SIG-M5 (cell line): ENCODE results near the gene RTTN.

Experiments
- DNase-seq: peaks from one replicate; lab custom pipeline; 2025; lab: John Stamatoyannopoulos, UW

Gene RTTN

GRCh38 chr18:70074116-70074515, 131.4 kb downstream of the RTTN start:
- no peak for DNase-seq

GRCh38 chr18:70073432-70073831, 132.1 kb downstream of the RTTN start:
- DNase-seq = no peak

GRCh38 chr18:70072678-70073077, 132.8 kb downstream of the RTTN start:
- DNase-seq = no peak

- no peak for DNase-seq
These were observed 135.5 kb downstream of the RTTN start for GRCh38 chr18:70069965-70070364.

- DNase-seq = no peak
These were observed 136.1 kb downstream of the RTTN start for GRCh38 chr18:70069382-70069781.

GRCh38 chr18:70068981-70069380, 136.5 kb downstream of the RTTN start:
- no peak for DNase-seq

GRCh38 chr18:70059684-70060083, 145.8 kb downstream of the RTTN start:
- no peak for DNase-seq

GRCh38 chr18:70058916-70059315, 146.6 kb downstream of the RTTN start:
- DNase-seq = no peak

GRCh38 chr18:70047931-70048603, 157.4 kb downstream of the RTTN start:
- no peak for DNase-seq

GRCh38 chr18:70046796-70047195, 158.7 kb downstream of the RTTN start:
- DNase-seq = no peak

GRCh38 chr18:70046207-70046606, 159.3 kb downstream of the RTTN start:
- no peak for DNase-seq

- DNase-seq = no peak
These were observed 160.9 kb downstream of the RTTN start for GRCh38 chr18:70044632-70045031.

- DNase-seq = no peak
These were observed 163.9 kb downstream of the RTTN start for GRCh38 chr18:70041459-70042050.

GRCh38 chr18:70039186-70039585, 166.3 kb downstream of the RTTN start:
- DNase-seq = no peak

- DNase-seq = no peak
These were observed 167.9 kb downstream of the RTTN start for GRCh38 chr18:70037431-70038061.

- DNase-seq = no peak
These were observed 168.6 kb downstream of the RTTN start for GRCh38 chr18:70036771-70037347.

GRCh38 chr18:70036168-70036567, 169.3 kb downstream of the RTTN start:
- no peak for DNase-seq

GRCh38 chr18:70031221-70031620, 174.3 kb downstream of the RTTN start:
- no peak for DNase-seq

GRCh38 chr18:70030728-70031127, 174.8 kb downstream of the RTTN start:
- DNase-seq = no peak

GRCh38 chr18:70029163-70029562, 176.3 kb downstream of the RTTN start:
- no peak for DNase-seq

GRCh38 chr18:70028734-70029133, 176.8 kb downstream of the RTTN start:
- no peak for DNase-seq

GRCh38 chr18:70028084-70028483, 177.4 kb downstream of the RTTN start:
- no peak for DNase-seq

GRCh38 chr18:70025580-70025979, 179.9 kb downstream of the RTTN start:
- DNase-seq = no peak
